Measurements from ENCODE around the gene C1orf159.

DNA sequence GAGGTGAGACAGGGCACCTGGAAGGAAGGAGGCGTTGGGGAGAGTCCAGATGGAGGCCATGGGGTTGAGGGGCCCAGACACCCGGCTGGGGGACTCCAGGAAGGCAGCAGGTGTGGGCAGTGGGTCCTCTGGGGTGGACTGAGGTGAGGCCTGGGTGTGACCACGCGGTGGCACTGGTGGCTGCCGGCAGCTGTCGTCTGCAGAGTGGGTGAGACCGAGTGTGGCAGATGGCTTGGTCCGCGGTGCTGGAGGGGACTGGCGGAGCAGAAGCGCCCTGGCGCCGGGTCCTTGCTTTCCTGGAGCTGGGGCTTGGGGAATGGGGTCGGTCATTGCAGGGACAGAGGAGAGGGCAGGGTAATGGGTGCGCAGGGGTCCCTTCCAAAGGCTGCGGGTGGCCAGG lies 83.5 kb downstream of the C1orf159 start:
- TF ChIP-seq, protein P1, sequence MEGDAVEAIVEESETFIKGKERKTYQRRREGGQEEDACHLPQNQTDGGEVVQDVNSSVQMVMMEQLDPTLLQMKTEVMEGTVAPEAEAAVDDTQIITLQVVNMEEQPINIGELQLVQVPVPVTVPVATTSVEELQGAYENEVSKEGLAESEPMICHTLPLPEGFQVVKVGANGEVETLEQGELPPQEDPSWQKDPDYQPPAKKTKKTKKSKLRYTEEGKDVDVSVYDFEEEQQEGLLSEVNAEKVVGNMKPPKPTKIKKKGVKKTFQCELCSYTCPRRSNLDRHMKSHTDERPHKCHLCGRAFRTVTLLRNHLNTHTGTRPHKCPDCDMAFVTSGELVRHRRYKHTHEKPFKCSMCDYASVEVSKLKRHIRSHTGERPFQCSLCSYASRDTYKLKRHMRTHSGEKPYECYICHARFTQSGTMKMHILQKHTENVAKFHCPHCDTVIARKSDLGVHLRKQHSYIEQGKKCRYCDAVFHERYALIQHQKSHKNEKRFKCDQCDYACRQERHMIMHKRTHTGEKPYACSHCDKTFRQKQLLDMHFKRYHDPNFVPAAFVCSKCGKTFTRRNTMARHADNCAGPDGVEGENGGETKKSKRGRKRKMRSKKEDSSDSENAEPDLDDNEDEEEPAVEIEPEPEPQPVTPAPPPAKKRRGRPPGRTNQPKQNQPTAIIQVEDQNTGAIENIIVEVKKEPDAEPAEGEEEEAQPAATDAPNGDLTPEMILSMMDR (IDR thresholded peaks at IDR 0.05; ENCODE audit: insufficient read depth, low read length), result no peak
- TF ChIP-seq POLR2AphosphoS5 (IDR thresholded peaks at IDR 0.05; ENCODE audit: low read depth) (no peak), SPI1 (IDR thresholded peaks at IDR 0.05; ENCODE audit: borderline replicate concordance, low read depth) (no peak), GABPA (IDR thresholded peaks at IDR 0.05; ENCODE audit: low read depth) (no peak)
- TF ChIP-seq, protein P2, sequence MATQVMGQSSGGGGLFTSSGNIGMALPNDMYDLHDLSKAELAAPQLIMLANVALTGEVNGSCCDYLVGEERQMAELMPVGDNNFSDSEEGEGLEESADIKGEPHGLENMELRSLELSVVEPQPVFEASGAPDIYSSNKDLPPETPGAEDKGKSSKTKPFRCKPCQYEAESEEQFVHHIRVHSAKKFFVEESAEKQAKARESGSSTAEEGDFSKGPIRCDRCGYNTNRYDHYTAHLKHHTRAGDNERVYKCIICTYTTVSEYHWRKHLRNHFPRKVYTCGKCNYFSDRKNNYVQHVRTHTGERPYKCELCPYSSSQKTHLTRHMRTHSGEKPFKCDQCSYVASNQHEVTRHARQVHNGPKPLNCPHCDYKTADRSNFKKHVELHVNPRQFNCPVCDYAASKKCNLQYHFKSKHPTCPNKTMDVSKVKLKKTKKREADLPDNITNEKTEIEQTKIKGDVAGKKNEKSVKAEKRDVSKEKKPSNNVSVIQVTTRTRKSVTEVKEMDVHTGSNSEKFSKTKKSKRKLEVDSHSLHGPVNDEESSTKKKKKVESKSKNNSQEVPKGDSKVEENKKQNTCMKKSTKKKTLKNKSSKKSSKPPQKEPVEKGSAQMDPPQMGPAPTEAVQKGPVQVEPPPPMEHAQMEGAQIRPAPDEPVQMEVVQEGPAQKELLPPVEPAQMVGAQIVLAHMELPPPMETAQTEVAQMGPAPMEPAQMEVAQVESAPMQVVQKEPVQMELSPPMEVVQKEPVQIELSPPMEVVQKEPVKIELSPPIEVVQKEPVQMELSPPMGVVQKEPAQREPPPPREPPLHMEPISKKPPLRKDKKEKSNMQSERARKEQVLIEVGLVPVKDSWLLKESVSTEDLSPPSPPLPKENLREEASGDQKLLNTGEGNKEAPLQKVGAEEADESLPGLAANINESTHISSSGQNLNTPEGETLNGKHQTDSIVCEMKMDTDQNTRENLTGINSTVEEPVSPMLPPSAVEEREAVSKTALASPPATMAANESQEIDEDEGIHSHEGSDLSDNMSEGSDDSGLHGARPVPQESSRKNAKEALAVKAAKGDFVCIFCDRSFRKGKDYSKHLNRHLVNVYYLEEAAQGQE (IDR thresholded peaks at IDR 0.05; ENCODE audit: insufficient replicate concordance, low read depth), result no peak
